HG03135 (cell line): ENCODE data around the gene CHM.
"Not testable (repeated sequence)": the region's sequence is repeated elsewhere in the genome, so short reads cannot be mapped to it uniquely, and the experiment has no call there.

Experiments used
- ATAC-seq: cut with Tn5 transposase; IDR thresholded peaks from one replicate; pipeline ENCODE4 v1.9.1; 2021; ENCODE audit warnings: mild to moderate bottlenecking, moderate library complexity; ENCODE audit not compliant: unreplicated experiment

Gene CHM

GRCh38 chrX:86047174-86047935, at the start of gene CHM:
Gene CHM (minus strand): TSS chrX:86047558. CDS start chrX:86047532, 26 bp downstream.
- ATAC-seq: peak; percentile 99

- ATAC-seq: no peak
Observed at GRCh38 chrX:86078650-86079049, 31.3 kb upstream of the CHM start.

- no peak for ATAC-seq
Observed at GRCh38 chrX:86066998-86067397, 19.6 kb upstream of the CHM start.

GRCh38 chrX:86061407-86061806, 14.0 kb upstream of the CHM start:
- ATAC-seq: no peak

- ATAC-seq: no peak
Observed at GRCh38 chrX:86051741-86052140, 4.4 kb upstream of the CHM start.

GRCh38 chrX:86047936-86048280, 550 bp upstream of the CHM start:
- no peak for ATAC-seq

GRCh38 chrX:86044216-86044615, 3.1 kb downstream of the CHM start:
- no peak for ATAC-seq

- ATAC-seq: no peak
Observed at GRCh38 chrX:86039625-86040568, 7.5 kb downstream of the CHM start.

- ATAC-seq: no peak
Observed at GRCh38 chrX:86033385-86033784, 14.0 kb downstream of the CHM start.

GRCh38 chrX:86028681-86029080, 18.7 kb downstream of the CHM start:
- no peak for ATAC-seq

GRCh38 chrX:86023811-86024210, 23.5 kb downstream of the CHM start:
- no peak for ATAC-seq

GRCh38 chrX:86021652-86022289, 25.6 kb downstream of the CHM start:
- no peak for ATAC-seq

GRCh38 chrX:86016139-86016538, 31.2 kb downstream of the CHM start:
- ATAC-seq: no peak

GRCh38 chrX:86014959-86015358, 32.4 kb downstream of the CHM start:
- ATAC-seq: not testable (repeated sequence)

GRCh38 chrX:86014421-86014820, 32.9 kb downstream of the CHM start:
- no peak for ATAC-seq

GRCh38 chrX:86013792-86014191, 33.6 kb downstream of the CHM start:
- ATAC-seq: no peak

GRCh38 chrX:86012188-86012587, 35.2 kb downstream of the CHM start:
- no peak for ATAC-seq

GRCh38 chrX:86009803-86010202, 37.6 kb downstream of the CHM start:
- ATAC-seq: not testable (repeated sequence)

GRCh38 chrX:86007891-86008290, 39.5 kb downstream of the CHM start:
- ATAC-seq: not testable (repeated sequence)

- no peak for ATAC-seq
Observed at GRCh38 chrX:86002076-86002896, 45.1 kb downstream of the CHM start.

- ATAC-seq: no peak
Observed at GRCh38 chrX:85998954-85999353, 48.4 kb downstream of the CHM start.
